Loucy (cell line): ENCODE measurements around the gene PLA2G2E.

Source experiments
- CTCF ChIP-seq: fragments of 200-600 bp; sonication (generic); conservative IDR thresholded peaks from 2 replicates; pipeline ENCODE4 v1.5.1; 2014; ENCODE audit warnings: mild to moderate bottlenecking, antibody characterized with exemption, low read length
- EZH2phosphoT487 ChIP-seq: fragments of 200-600 bp; IDR thresholded peaks from 2 replicates; pipeline ENCODE4 v1.6.1; 2018; ENCODE audit warnings: antibody characterized with exemption, mild to moderate bottlenecking, moderate library complexity, borderline replicate concordance

- 0 out of 2 replicates have a peak, but pooled peaks have one; percentile 16 for TF ChIP-seq CTCF
- no peak for TF ChIP-seq EZH2phosphoT487
Observed at GRCh38 chr1:19872190-19872589, 51.2 kb downstream of the PLA2G2E start.
